GM23248 (cell line): ENCODE measurements around the gene UBE3A.

Experiments
- EZH2 ChIP-seq: fragments of 200-600 bp; sonication (generic); IDR thresholded peaks from 2 replicates; pipeline ENCODE4 v1.6.1; 2018; ENCODE audit warnings: antibody characterized with exemption, mild to moderate bottlenecking; ENCODE audit not compliant: insufficient read depth, poor library complexity, severe bottlenecking
- EZH2phosphoT487 ChIP-seq: fragments of 200-600 bp; sonication (generic); IDR thresholded peaks from 2 replicates; pipeline ENCODE4 v1.6.1; 2018; ENCODE audit warnings: antibody characterized with exemption, moderate library complexity, mild to moderate bottlenecking, low read depth; ENCODE audit not compliant: insufficient read depth

DNA sequence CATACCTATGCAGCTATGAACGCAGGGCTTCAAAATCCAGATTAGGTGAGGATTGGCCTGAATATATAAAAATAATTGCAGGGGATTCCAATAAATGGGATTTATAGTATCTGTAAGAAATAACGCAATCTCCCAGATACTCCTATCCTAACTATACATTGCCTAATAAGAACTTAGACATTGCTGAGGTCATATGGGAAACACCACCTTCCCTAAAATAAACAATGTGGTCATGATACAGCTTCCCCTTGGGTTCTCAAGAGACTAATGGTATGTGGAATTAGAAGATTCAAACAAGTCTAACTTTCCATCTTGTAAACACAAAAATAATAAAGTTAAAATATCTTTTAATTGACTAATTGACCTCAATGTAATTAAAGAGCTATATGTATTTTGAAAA lies 28.2 kb downstream of the UBE3A start:
- TF ChIP-seq EZH2 (no peak), EZH2phosphoT487 (no peak)
